COLO829 (cell line): ENCODE measurements around the gene ADGRA1.
"Not testable (repeated sequence)": the region's sequence is repeated elsewhere in the genome, so short reads cannot be mapped to it uniquely, and the experiment has no call there.

Experiments used
- DNase-seq: peaks from one replicate; pipeline ENCODE4 v3.0.0; 2012; ENCODE audit warnings: low spot score

The ADGRA1 gene

GRCh38 chr10:133096616-133097269 lies 9.0 kb downstream of the ADGRA1 start:
- no peak for DNase-seq

- no peak for DNase-seq
Observed at GRCh38 chr10:133097418-133097817, 9.7 kb downstream of the ADGRA1 start.

DNA sequence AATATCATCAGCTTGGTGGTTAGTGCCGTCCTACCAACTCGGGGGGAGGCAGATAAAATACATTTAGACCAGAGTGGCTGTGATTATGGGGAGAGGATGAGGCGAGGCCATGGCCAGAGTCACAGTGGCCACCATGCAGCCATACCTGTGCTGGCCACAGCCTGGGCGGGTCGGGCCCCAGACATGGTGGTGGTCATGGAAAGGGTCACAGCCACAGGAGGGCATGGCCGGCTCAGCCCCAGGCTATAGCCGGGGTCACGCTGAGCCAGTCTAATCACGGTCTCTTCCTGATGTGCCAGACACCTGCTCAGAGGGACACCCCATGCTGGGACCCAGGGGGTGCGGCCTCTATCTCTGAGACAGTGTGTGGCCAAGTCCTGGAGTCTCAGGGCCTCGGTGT lies 10.2 kb downstream of the ADGRA1 start:
- no peak for DNase-seq

GRCh38 chr10:133098426-133099124 lies 10.9 kb downstream of the ADGRA1 start:
- no peak for DNase-seq

DNA sequence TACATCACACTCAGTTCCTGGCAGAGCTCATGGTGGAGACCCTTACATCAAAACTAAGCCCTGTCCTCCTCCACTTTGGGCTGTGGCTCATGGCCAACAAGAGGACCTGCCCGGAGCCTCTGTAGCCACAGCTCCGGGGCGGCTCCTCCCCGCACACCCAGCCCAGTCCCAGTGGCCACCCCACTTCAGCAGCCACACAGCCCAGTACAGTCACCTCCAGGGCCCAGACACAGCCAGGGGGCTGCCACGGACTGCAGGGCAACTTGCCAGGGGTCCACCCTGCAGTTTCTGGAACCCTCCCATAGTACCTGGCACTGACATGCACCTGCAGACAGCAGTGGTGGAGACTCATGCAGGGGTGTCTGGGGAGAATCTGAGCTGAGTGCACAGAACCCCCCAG lies 11.8 kb downstream of the ADGRA1 start:
- DNase-seq = no peak

DNA sequence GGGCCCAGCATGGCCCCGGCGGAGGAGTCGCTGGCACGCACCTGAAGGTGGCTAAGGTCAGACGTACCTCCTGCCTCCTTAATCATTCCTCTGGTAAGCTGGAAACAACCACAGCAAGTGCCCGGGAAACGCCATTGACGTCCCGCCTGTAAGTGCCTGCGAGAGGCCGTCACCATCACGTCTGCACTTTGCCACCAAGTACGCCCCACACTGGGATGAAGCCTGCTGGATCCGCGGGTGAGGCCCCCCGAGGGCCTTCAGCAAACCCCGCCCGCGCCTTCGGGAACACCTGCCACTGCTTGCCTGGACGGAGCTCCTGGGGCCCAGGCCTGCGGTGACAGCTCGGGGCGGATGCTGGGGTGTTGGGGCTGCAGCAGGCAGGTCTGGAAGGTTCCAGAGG lies 12.5 kb downstream of the ADGRA1 start:
- DNase-seq = no peak

GRCh38 chr10:133100706-133101415 lies 13.1 kb downstream of the ADGRA1 start:
- no peak for DNase-seq

- DNase-seq = no peak
Observed at GRCh38 chr10:133101416-133101810, 13.7 kb downstream of the ADGRA1 start.

DNA sequence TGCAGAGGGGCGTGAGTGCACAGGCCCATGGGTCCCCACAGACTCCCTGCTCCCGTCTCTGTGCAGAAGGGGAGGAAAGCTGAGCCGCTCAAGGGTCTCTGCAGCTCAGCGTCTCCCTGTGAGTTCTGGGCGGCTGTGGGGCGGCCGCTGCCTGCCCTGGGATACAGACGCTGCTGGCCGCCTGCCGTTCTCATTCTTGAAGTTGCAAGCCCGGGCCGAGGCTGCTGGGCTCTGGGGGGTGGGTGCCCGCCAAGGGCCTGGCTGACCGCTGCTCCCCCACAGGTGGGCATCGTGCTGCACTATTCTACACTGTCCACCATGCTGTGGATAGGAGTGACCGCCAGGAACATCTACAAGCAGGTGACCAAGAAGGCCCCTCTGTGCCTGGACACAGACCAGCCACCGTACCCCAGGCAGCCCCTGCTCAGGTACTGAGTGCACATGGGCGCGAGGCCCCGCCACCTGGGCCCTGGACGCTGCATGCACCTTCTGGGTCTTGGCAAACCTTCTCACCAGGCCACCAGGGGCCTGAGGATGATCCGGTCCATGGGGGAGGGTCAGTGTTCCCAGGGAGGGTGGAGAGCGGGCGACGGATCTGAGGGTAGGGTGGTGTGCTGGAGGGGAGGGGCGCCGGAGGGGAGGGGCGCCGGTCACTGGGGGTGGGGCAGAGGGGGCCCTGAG lies 14.8 kb downstream of the ADGRA1 start:
- no peak for DNase-seq

DNA sequence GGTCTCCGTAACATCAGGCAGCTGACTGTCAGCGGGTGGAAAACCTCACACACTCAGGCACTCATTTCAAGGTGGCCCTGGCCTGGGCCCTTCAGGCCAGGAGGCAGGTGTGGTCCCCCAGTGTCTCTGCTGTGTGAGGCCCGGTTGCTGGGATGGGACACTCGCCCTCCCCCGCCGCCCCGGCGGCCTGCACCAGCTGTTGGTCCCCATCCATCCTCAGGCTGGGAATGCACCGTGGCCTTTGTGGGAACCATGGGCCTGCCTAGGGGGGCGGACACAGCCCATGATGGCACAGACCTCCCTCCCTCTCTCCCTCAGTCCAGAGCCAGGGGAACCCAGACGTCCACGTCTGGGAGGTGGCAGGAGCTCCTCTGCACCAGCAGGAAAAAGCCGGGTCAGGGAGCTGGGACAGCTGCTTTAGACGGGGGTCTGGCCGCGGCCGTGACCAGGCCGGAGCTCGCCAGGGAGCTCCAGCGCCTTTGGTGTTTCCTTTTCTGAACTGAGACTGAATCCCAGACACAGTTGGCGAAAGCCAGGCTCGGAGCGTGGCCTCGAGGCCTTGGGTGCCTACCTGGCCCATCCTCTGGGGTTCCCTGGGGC lies 15.7 kb downstream of the ADGRA1 start:
- DNase-seq = no peak

- DNase-seq = no peak
Observed at GRCh38 chr10:133104068-133104962, 16.6 kb downstream of the ADGRA1 start.

GRCh38 chr10:133104963-133105640 lies 17.4 kb downstream of the ADGRA1 start:
- DNase-seq = no peak

DNA sequence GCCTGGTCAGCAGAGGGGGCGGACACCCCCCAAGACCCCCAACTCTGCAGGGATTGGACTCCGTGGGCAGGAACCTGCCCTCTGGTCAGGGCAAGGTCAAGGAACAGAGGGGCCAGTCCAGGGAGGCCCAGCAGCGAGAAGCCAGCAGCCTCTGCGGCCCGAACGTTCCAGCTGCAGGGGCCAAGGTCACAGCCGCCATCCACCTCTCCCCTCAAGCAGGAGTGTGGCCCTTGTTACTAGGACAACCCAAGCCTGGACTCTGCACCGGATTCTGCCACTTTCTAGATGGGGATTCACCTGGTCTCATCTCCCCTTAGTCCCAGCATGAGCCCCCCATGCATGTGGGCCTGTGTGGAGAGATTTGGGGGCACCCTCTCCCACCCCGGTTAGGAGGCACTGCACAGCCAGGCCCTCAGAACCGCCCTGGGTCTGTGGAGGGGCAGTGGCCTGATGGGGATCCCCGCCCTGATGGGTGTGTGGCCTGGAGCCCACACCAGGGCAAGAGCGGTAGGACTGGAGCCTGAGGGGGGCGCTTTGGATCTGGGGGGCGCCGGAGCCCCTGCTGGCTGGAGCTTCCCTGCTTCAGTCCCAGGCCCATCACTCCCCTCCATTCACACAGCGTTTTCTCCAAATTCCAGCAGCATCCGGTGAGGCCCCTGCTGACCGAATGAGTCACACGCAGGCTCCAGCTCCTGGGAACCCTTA lies 18.1 kb downstream of the ADGRA1 start:
- no peak for DNase-seq

DNA sequence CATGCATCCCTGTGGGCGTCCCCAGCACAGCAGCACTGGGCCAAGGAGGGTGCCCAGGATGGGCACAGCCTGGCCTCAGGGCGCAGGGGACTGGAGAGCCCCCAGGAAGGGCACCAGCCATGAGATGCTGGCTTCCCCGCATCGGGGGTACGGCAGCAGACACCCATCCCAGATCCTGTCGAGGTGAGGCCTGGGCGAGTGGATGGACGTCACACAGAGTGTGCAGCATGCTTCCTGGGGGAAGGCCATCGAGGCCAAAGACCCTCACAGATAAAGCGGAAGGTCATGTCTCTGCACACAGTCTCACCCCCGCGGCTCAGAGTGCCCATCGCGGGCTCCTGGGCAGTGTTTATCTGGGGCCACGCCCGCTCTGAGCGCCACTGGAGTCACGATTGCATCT lies 18.8 kb downstream of the ADGRA1 start:
- DNase-seq = no peak

- DNase-seq = no peak
Observed at GRCh38 chr10:133107442-133107841, 19.7 kb downstream of the ADGRA1 start.

DNA sequence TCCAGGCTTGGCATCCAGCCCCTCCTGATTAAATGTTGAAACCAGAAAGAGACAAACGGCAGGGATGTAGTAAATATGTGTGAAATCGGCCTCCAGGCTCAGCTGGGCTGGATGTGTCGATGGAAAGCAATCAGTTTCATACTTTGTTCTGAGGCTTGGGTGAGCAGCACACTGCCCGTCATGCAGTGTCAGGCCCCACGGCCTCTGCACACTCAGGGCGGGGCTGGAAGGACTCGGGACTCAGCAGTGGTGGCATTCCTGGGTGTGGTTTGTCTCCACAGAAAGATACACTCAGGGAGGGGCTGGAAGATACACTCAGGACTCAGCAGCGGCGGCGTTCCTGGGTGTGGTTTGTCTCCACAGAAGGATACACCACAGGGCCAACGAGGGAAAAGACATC lies 22.0 kb downstream of the ADGRA1 start:
- DNase-seq = no peak

GRCh38 chr10:133110133-133110532 lies 22.4 kb downstream of the ADGRA1 start:
- DNase-seq = no peak

- DNase-seq = no peak
Observed at GRCh38 chr10:133110609-133111275, 23.0 kb downstream of the ADGRA1 start.

GRCh38 chr10:133111640-133112039 lies 23.9 kb downstream of the ADGRA1 start:
- not testable (repeated sequence) for DNase-seq
